HG02938 (cell line): ENCODE measurements around the gene KDM1A.

Experiments used
- ATAC-seq: cut with Tn5 transposase; IDR thresholded peaks from one replicate; pipeline ENCODE4 v1.9.1; 2021; ENCODE audit warnings: mild to moderate bottlenecking, moderate library complexity; ENCODE audit not compliant: unreplicated experiment

The KDM1A gene

GRCh38 chr1:23103001-23103889, 84.0 kb downstream of the KDM1A start:
- no peak for ATAC-seq

GRCh38 chr1:23108918-23109533, 89.8 kb downstream of the KDM1A start:
- ATAC-seq = no peak

DNA sequence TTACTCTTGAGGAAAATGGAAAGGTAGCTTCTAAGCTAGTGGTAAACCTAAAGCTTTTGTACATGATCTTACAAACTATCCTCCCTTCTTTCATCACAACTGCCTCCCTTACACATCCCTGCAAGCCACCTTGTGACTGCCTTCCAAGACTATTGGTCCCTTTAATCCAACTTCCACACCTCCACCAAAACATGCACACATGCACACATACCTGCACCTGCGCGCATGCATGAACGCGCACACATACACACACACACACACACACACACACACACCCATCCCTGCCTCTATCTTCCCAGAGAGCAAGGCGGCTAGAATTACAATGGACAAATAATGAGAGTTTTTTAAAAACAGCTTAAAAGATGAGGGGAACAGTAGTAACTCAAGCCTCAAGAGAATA, 91.1 kb downstream of the KDM1A start:
- ATAC-seq = no peak

- no peak for ATAC-seq
These were observed 92.6 kb downstream of the KDM1A start for GRCh38 chr1:23111600-23112535.

DNA sequence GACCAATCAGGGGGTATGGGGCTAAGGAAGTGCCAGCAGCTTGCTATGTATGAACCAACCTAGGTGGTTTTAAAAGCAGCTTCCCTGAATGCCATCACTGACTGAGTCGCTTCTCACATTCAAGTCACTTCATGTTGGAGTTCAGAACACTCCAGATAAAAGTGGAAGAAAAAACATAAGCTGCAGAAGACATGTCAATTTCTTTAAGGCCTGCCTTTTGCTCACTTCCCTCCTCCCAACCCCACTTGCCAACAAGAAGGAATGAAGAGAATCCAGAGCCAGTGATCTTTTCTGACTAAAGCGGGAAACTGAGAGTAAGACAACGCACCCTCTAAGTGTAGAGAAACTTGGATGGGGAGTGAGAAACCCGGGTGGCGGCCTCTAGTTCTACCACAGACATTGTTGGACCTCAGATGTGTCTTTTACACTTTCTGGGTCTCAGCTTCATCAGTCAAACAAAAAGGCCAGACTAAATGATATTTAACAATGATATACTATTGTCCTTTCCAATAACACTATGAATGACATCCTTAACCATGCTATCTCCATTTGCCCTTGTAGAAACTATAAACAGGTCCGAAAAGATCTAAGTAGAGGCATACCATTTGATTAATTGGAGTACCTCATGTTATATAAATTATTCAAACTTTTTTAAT, 95.3 kb downstream of the KDM1A start:
- ATAC-seq = no peak

GRCh38 chr1:23116216-23116836, 97.1 kb downstream of the KDM1A start:
- ATAC-seq = no peak

DNA sequence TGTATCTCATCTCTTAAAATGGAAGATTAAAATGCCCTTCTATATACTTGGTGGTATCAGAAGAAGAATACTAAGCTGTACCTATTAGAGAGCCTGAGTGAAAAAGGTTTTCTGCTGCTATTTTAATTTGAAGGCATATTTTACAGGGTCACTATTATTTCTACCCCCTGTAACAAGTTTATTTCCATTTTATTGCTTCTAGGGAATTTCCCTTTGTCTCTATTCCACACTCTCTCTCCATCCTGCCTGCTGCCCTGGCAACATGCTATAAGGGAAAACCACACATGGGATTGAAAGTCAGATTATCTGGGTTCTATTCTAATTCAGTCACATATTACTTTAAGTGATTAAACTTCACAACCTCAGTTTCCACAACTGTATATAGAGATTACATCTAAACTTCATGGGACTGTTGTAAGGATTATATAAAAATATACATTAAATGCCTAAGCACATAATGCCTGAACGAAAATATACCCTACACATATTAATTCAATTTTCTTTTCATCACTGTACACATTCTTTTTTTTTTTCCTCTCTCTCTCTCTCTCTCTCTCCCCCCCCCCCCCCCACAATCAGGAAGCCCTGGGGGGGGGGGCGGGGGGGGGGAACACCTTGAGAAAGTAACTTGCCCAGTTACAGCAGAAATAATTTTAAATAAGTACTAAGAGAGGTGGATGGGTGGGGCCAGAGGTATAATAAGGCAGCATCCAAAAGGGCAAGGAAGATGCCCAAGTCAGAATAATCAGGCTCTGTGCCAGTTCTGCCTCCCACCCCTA, 97.8 kb downstream of the KDM1A start:
- ATAC-seq = no peak

DNA sequence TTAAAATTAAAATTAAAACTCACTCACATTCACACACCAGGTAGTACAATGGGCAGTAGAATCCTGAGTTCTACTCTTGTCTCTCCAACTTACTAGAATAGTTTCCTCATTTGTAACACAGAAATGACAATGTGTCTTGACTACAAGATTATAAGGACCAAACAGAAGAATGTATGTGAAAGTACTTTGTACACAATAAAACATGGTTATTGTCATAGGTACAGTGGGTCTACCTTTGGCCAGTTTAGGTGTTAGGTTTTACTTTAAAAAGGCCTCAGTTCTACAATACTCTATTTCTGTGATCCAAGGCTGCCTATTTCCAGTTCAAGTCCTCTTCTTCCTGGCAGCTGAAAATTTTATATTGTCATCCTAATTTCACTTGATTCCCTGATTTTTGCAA, 99.1 kb downstream of the KDM1A start:
- ATAC-seq = no peak

DNA sequence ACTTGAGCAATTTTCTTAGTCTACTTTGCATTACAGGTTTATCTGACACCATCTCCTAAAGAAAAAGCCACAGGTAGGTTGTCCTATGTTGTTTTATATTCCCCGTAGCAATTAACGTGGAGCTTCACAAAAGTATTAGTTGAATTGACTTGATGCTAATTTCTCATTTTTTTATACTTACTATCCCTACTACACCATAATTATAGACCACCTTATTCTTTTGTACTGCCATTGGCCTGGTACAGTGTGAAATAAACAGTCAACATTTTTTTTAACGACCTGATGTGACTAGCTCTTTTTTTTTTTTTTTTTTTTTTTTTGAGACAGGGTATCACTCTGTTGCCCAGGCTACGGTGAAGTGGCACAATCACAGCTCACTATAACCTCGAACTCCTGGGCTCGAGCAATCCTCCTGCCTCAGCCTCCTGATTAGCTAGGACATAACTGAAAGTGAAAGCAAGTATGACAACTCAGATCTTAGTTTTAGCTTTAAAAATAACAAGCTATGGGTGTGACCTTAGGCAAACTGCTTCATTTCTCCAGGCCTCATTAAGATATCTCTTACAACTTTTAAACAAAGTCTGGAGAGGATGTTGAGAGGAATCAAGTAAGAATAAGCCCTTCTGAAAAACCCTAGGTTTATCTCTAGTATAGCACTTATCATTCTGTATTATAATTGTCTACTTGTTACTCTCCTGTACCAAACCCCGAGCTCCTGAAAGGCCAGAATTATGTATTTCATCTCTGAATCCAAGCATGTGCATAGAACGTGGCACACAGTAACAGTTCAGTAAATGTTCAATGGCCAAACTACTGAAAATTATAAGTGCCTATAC, 99.9 kb downstream of the KDM1A start:
- no peak for ATAC-seq

- no peak for ATAC-seq
These were observed 101.1 kb downstream of the KDM1A start for GRCh38 chr1:23120383-23120782.

GRCh38 chr1:23122023-23122748, 102.9 kb downstream of the KDM1A start:
- ATAC-seq = no peak

DNA sequence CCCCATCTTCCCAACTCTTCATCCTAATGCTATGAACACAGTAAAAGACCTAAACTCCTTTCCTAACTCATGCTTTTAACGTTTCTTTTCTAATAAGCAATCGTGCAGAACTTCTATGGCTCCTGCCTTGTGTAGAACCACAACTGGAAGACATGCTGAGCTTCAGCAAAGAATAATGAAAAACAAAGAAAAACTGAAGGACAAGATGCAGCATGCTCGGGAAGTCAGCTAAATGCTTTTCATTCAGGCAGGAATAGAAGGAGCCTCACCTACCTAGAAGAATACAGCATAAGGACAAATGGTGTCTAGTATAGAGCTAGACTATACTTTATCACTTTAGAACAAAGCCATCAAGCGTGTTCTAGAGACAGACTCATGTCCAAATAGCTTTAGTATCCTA, 103.5 kb downstream of the KDM1A start:
- no peak for ATAC-seq

- ATAC-seq = no peak
These were observed 104.3 kb downstream of the KDM1A start for GRCh38 chr1:23123528-23123927.

DNA sequence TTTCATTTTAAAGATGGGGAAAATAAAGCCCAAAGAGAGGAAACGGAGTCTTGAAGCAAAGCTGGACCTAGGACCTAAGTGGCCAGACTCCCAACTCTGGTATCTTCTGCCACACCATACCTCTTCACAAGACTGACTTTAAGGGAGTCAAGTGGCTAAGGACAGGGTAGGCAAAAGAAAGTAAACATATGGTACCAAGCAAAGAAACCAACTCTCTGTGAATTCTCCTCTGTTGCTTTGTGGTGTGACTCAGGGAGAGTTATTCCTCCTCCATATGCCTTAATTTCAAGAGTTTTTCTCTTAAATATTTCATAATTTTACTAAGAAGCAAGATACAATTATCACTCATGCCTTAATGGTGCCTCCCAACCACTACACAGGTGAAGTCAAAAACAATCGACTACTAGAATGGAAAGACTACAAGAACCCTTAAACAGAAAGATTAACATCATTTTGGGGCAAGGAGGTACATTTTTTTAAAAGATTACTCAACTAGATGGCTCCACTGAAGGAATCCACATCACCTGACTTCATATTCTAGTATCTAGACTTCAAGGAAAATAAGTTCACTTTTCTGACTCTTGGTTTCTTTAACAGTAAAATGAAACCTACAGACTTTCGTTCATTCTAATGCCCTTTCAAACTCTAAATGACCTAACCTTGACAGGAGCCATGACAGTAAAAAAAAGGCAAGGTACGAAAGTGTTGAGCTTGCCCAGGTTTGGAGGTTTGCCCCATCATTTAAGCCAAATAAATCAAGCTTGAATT, 105.2 kb downstream of the KDM1A start:
- ATAC-seq = no peak

- ATAC-seq = no peak
These were observed 106.2 kb downstream of the KDM1A start for GRCh38 chr1:23125489-23125888.

GRCh38 chr1:23126200-23126599, 106.9 kb downstream of the KDM1A start:
- no peak for ATAC-seq

GRCh38 chr1:23126801-23127200, 107.5 kb downstream of the KDM1A start:
- no peak for ATAC-seq
